NCI-H526 treated with DMSO at 0.1 percent for 48 hours (cell line): ENCODE results near the gene RNF150.
"Not testable (repeated sequence)": the region's sequence is repeated elsewhere in the genome, so short reads cannot be mapped to it uniquely, and the experiment has no call there.

Experiments used
- DNase-seq: peaks from one replicate; lab custom pipeline; 2025; lab: John Stamatoyannopoulos, UW

RNF150 gene

DNA sequence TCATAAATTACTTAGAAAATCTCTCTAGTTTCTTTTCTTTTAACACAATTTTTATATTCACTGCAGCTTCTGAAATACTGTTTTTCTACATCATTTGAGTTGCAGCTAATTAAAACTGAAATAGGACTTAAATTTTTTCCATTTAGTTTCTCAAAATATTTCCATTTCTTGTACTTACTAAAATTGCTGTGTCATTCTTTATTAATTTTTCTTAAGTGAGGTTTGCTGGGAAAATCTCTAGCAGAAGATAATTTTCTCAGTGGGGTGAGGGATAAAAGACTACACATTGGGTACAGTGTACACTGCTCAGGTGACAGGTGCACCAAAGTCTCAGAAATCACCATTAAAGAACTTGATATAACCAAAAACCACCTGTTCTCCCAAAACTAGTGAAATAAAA lies 57.7 kb downstream of the RNF150 start:
- no peak for DNase-seq

DNA sequence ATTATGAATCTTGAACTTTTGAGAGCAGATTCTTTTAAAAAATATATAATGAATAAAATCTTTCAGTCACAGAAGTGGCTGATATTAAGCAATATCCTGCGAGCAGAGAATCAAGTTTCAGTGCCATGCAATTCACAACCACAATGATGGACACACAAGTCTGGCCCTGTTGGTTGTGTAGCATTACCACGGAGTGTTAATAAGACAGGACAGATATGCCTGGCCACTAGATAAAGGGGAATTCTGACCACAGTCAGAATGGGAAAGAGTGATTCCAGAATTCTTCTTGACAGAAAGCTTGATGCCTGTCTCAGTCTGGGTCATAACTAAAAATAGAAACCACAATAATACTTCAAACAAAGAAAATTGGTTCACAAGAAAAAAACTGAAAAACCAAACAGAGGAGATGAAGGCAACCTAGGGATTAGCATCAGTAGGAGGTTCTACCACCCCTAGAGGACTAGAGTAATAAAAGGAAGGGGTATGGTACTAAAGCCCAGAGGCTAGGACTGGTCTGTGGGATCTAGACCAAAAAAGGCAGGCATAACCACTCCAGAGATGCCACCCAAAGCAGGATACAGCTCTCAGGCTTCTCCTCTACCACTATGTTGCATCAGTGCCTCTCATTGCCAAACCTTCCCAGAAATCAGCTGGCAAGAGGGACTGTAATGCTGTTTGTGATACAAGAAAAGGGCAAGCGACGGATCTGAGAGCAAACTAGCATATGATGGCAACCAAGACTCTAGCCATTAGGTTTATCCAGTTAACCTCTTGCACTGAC lies 59.0 kb downstream of the RNF150 start:
- DNase-seq: no peak

DNA sequence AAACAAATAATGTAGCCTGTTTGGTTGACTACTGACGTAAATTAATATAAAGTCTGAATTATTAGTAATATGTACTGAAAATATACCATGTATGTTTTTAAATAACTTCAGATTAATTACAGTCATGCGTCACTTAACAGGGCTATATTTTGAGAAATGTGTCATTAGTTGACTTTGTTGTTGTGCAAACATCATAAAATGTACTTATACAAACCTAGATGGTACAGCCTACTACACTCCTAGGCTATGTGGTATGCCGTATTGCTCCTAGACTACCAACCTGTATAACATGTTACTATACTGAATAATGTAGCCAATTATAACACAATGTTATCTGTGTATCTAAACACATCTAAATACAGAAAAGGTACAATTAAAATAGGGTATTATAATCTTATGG lies 66.6 kb downstream of the RNF150 start:
- no peak for DNase-seq

DNA sequence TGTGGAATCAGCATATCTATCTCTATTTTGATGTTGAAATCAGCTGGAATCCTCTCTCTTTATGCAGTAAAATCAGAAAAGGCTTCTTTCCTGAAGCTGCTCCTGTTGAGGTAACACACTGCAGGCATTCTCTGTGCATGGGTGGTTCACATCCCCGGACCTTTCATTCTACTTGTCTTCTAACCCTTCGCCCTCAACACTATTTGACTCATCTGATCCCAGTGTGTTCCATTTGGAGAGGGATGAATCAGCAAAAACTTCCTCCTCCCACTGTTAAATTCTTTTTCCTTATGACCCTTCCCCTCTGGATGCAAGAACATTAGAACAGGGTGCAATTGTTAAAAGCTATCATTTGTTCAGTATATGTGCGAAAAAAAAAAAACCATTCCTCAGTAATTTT lies 67.4 kb downstream of the RNF150 start:
- DNase-seq: no peak

DNA sequence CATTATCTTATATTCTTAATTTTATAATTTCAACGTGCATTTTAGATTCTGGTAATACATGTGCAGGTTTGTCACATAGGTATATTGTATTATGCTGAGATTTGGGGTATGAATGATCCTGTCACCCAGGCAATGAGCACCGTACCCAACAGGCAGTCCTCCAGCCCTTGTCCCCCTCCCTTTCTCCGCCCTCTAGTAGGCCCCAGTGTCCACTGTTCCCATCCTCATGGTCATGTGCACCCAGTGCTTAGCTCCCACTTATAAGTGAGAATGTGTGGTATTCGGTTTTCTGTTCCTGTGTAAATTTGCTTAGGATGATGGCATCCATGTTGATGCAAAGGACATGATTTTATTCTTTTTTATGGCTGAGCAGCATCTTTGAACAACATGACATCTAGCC lies 70.6 kb downstream of the RNF150 start:
- DNase-seq: no peak

DNA sequence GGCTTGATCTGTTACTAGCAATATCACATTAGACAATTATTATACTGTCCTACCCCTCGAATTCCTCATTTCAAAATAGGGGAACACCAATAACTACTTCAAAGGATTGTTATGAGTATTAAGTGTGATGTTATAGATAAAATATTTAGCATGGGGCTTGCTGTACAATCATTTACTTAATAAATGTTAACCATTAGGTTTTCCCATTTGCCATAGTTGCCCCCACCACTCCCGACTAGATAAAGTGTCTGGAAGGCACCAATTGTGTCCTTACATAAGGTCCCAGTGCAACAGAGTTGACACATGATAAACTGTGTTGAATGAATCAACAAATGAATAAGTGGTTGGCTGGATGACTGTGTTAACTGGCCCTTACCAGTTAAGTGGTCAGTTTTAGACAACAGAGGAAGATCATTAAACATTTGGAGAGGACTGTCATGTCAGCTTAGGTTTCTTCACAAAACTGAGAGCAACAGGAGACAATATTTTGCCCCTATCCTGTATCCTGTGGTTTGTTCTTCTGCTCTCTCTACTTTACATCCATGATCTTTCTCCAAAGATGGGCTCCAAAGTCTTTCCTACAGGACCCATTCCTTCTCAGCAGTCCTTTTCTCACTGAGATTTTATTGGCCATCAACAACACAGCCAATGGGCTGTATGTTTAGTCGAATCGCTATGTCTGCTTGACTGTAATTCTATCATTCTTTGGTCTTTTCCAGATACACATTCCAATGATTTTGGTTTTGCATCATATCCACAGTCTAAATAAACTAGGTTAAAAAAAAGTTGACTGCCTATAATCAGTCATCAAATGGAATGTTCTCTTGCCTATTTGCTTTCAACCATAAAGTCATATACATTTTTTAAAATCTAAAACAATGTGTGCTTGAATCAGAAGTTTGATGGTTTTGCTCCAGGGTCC lies 74.4 kb downstream of the RNF150 start:
- DNase-seq: no peak

DNA sequence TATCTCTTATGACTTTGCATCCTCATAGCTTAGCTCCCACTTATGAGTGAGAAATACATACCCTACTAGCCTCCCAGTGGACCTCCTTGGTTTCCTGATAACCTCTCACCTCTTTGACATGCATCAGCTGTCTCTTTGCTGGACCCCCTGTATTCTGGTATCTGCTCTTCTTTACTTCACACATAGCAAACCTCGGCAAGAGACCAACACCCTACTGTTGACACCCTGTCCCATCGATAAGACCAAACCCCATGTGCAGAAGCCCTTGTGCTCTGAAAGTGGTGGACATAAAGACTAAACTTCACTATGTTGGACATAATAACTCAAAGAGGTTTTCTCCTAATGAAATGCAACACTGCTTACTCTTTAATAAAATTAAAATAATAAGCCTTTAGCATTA lies 75.7 kb downstream of the RNF150 start:
- DNase-seq: no peak

DNA sequence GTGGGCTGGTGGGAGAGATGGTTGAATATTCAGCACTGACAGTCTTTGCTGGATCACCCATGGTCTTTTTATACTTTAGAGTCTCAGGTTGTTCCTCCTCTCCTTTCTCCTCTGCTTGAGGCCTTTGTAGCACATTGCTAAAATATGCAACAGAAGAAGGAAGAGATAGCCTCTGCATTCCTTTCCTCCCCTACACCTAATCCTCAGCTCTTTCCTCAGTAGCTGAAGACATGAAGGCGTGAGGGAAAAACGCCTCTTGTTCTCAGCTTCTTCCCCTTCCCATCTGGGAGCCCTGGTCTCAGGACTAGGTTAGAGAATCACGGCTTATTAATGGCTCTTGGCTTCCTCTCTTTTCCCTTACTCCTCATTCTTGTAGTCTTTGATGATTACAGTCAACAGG lies 76.8 kb downstream of the RNF150 start:
- DNase-seq: no peak

DNA sequence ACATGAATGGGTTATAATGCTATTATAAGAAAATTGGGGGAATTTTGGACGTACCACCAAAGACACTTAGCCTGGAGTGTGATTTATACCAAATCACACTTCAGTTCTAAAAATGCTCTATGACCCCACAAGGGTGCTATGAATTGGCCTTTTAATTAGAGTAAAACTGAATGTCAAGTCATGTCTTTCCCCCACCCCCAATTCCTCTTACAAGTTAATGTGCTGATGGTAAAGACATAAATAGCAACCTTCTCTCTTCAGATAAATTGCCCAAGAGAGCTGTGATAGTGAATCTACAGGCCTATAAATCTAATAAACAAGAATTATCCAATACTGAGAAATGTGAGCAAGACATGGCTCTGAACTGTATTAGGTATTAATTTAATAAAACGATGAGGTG lies 78.8 kb downstream of the RNF150 start:
- DNase-seq: no peak

DNA sequence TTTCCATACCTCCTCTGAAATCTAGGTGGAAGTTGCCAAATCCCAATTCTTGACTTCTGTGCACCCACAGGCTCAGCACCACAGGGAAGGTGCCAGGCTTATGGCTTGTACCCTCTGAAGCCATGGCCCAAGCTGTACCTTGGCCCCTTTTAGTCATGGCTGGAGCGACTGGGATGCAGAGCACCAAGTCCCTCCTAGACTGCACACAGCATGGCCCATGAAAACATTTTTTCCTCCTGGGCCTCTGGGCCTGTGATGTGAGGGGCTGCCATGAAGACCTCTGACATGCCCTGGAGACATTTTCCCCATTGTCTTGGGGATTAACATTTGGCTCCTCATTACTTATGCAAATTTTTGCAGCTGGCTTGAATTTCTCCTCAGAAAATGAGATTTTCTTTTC lies 82.3 kb downstream of the RNF150 start:
- not testable (repeated sequence) for DNase-seq

DNA sequence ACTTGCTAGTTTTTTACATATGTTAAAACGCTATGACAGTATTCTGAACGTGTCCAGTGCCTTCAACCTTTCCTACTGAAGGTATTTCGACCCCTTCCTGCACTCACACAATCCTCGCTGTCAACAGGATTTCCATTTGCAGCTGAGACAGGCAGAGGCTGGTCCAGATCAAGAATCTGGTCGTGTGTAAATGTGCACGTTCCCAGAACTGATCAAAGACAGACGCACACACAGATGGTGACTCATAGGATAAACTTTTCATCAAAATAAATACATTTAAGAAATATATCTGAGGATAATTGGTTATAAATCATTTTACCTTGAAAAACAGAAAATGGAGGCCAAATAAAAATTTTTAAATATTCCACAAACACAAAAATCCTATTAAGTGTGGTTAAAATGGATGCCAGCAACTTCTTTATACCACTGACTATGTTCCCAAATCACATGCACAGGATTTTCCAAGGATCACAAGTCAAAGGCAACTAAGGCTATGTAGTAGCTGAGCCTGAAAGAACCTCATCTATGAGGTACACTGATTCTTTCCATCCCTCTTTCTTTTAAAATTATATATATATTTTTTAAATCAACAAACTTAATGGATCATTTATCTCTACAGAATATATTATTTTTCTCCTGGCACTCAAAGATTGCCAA lies 85.9 kb downstream of the RNF150 start:
- no peak for DNase-seq

DNA sequence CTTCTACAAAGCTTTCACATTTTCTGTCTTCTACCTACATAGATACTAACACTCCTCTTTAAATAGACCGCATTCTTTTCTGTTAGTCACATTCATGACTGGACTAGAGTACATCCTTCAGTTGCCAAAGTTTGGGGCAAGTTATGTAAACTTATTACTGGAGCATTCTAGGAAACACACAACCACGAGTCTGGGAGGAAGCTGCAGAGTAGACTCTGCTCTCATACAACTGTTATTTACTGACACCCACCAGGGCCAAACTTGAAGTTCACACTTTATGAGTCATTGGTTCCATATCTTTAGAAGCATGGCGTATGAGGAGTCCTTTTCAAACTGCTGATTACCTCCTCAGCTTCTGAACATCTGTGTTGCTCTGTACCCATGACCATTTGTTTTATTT lies 87.0 kb downstream of the RNF150 start:
- DNase-seq: no peak

DNA sequence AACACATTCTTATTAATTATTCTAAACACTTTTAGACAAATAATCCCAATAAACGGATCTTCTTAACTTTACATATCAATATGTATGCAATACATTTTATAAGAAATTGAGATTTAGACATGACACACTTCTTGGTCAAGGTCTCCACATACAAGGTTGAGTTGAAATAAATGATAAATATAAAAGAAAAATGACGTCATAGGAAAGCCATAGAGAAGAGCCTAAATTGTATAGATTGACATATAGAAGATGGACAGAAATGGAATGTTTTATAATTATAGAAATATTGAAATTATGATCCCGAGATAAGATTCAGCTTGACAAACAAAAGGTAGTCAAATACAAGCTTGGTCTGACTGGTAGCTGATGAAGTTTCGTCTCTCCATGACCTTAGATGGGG lies 87.4 kb downstream of the RNF150 start:
- DNase-seq: no peak

DNA sequence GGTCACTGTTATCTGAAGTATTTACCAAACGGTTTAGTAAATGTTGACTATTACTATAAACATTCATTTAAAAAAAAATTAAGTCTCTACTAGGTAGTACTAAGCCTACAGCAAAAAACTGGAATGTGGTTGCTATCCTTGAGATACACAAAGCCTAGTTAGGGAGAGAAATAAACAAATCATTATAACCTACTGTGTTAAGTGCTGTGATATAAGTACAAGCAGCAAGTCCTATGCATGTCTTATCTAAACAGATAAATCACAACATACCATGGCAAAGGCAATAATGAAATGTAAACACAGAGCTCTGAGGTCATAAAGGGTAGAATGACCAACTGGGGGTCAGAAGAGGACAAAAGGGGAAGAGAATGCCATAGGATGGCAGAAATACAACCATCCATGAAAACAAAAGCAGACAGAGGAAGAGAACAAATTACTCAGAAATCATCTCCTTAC lies 92.2 kb downstream of the RNF150 start:
- no peak for DNase-seq

DNA sequence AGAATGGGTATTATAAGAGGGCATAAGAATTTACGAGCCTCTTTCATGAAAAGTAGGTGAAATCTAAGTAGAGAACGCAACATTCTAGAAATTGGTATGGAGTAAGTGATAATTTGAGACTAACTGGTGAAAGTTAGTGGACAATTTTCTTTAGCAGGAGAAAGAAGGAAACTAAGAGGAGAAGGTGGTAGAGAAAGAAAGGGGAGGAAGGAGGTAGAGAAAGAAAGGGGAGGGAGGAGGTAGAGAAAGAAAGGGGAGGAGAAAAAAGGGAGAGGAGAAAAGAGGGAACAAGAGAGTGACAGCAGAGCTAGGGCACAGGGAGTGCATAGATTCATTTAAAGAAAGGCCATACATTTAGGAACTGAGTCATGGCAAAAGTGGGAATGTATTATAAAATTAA lies 94.1 kb downstream of the RNF150 start:
- no peak for DNase-seq

DNA sequence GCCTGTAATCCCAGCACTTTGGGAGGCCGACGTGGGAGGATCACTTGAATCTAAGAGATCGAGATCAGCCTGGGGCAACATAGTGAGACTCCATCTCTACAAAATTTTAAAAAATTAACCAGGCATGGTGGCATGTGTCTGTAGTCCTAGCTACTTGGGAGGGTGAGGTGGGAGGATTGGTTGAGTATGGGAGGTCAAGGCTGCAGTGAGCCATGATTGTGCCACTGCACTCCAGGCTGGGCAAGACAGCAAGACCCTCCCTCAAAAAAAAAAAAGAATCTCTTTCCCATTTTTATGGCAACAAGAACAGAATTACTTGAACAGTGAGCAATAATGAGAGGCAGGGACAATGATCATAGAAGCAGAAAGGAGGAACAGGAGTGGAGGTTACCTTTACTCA lies 94.8 kb downstream of the RNF150 start:
- DNase-seq: no peak

DNA sequence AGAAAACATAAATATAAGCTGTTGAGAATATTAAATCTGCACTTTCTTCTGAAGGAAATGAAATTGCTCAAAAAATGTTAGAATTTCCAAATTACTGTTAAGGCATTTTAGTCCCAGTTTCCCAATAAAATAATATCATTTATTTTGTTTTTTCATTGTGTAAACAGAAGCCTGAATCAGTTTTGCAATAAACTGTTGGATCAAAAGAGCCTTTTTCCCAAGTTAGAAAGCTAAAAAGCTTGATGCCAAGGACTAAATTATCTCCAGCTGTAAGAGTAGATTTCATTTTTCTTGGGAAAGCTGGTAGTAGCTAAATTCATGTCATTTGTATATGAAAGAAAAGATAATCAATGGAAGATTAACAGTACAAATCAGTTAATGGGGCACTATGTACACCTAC lies 95.8 kb downstream of the RNF150 start:
- DNase-seq: no peak

DNA sequence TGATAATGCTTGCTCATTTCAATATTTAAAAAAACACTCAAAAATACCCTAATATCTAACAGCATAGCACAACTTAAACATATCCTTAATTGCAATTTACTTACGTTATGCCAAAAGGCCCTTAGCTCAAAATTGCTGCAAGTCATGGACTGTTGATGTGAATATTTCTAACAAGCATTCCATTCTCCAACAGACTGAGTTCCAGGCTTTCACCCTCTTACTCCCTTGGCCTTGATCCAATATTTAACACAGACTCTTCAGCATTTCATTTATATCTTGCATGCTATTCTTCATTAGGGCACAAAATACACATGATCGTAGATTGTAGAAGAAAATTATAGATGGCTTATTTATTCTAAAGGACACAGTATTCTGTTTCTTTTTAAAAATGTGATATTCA lies 96.5 kb downstream of the RNF150 start:
- no peak for DNase-seq

DNA sequence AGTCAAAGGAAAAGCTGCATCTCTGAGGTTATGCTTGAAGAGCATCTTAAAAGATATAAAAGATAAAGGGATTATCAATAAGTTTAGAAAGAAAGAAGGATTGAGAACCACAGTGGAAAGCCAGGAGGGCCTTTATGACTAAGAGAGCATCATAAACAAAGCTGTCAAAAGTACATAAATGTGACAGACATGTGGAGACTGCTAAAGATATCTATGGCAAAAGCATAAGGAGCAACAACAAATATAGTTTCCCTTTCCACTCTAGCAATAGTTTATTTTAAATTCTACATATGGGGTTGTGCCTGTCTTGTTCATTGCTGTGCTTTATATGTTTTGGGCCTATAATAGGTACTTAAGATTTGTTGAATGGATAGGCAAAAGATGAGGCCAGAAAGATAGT lies 97.3 kb downstream of the RNF150 start:
- DNase-seq: no peak

DNA sequence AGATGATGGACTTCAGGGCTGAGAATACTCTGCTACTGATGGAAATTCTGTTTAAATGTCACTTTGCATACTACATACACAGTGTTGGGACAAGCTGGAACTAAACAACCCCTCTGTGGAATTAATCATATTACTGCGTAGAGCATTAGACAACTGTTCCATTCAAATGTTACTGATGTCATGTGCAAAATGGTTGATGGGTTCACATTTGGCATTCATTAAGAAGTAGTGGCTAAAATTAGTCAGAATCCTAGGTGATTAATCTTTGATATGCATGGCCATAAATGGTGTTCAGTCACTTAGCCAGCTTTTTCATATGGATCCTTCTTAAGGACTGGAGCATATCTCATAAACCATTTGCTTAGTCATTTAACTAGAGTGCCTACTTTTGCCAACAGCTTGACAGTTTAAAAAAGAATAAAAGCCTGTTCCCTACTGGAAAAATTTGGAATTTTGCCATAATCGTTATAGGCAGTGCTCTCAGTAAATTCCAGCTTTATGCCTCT lies 105.2 kb downstream of the RNF150 start:
- no peak for DNase-seq

DNA sequence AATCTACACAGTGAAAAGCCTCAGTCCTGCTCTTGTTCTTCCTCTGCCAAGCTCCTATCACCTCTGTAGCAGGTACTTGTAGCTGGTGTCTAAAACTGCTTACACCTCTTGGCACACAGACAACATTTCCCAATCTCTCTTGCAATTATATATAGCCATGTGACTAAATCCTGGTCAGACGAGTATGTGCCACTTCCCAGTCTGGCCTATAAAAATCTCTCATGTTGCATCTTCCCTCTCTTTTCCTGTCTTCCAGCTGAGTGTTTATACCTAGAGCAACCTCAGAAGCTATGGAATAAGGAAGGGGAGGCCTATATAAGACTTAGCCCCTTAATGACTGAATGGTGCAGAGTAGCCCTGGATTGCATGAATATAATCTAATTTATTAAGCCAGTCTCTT lies 105.8 kb downstream of the RNF150 start:
- no peak for DNase-seq

DNA sequence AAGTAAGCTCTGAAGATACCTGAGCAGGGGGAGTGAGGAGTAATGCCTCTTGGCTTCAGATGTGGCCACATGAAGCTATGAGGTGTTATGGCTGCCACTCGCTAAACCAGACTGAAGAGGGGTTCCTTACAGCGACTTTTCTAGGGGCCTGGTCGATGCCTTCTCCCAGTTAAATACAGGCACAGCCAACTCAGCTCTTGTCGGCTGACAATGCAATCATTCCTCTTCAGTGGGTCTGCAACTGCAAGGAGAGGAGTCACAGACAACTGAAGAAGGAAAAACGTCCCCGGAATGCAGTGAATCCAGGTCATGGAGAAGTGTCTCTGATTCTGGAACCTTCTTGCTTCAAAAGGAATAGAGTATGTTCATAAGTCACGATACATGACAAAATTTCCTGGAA lies 106.4 kb downstream of the RNF150 start:
- no peak for DNase-seq

DNA sequence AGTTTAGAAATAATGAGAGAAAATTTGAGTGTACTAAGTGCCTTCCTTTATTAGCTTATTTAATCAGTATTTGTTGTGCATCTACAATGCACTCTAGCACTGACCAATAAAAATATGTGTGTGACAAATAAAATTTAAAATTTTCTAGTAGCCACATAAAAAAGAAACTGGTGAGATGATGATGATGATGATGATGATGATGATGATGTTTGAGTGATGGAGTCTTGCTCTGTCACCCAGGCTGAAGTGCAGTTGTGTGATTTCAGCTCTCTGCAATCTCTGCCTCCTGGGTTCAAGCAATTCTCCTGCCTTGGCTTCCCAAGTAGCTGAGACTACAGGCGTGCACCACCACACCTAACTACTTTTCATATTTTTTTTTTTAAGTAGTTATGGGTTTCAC lies 110.2 kb downstream of the RNF150 start:
- no peak for DNase-seq
